ENCODE results near the gene PURB. TPM values are rescaled to one million over a fixed set of nuclear protein-coding genes. Genes with fewer than 3 reads are reported as not detected.
A peak's percentile ranks its signal among the peaks of the same experiment; 100 is the strongest.

PURB gene
- total and polyA plus RNA-seq, 9 of the 15 experiments (the other 6 are each of a cell fraction or from before 2014, with no cell fraction given): 1.6 to 14.1 (median 8.8) TPM

DNA sequence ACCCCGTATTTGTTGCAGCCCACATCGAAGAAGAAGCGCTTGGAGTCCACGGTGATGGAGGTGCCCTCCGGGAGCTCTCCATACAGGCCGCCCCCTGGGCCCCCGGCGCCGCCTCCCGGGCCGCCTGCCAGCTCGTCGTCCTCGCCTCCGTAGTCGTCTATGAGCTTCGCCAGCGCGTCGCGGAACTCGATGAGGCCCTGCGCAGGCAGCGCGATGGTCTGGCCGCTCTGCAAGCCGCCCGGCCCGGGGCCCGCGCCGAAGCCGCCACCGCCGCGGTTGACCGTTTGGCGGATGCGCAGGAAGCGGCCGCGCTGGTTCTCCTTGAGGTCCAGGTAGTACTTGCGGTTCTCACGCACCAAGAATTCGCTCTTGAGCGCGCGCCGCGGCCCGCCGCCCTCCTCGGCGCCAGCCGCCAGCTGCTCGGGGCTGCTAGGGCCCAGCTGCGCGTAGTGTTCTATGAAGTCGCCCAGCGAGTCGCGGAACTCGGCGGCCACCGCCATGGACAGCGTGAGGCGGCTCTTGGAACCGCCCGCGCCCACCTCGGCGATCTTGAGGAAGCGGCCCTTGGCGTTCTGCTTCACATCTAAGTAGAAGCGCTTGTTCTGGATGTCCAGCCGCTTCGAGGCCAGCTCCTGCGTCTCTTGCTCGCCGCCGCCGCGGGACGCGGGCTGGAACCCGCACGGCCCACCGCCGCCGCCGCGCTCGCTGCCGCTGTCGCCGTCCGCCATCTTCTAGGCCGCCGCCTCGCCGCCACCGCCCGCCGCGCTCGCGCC is 523 bp downstream of the PURB start (continued):
- no peak for TF ChIP-seq MGA (IDR thresholded peaks at IDR 0.05)
- TF ChIP-seq ZNF445 (CRISPR knock-in tag; IDR thresholded peaks at IDR 0.05; ENCODE audit: low read depth): no peak
- TF ChIP-seq NONO (IDR thresholded peaks at IDR 0.05; ENCODE audit: low read depth in 2 of 2, low read length in 1 of 2): peak in 1 of 2 experiments; percentile 16; a peak in 2 of 4 replicates
- no peak for TF ChIP-seq ZNF444 (CRISPR knock-in tag; IDR thresholded peaks at IDR 0.05)
- no peak for TF ChIP-seq GATAD2B (IDR thresholded peaks at IDR 0.05; ENCODE audit: borderline replicate concordance)
- peak; percentile 23; the same call in 1 of the 2 replicates for TF ChIP-seq ZNF766 (CRISPR knock-in tag; conservative IDR thresholded peaks at IDR 0.05)
- no peak for TF ChIP-seq HNRNPLL (IDR thresholded peaks at IDR 0.05; ENCODE audit: low read depth, low read length, poor library complexity, severe bottlenecking)
- TF ChIP-seq ESRRA (IDR thresholded peaks at IDR 0.05; ENCODE audit: borderline replicate concordance, low read depth): no peak
- no peak for TF ChIP-seq ZNF354B (CRISPR knock-in tag; IDR thresholded peaks at IDR 0.05)
- no peak for TF ChIP-seq HEY1 (CRISPR knock-in tag; IDR thresholded peaks at IDR 0.05; ENCODE audit: borderline replicate concordance)
- no peak for TF ChIP-seq GTF2E2 (tag; IDR thresholded peaks at IDR 0.05)
- no peak for TF ChIP-seq CBX5 (IDR thresholded peaks at IDR 0.05; ENCODE audit: borderline replicate concordance, low read depth)
- TF ChIP-seq ZKSCAN1 (IDR thresholded peaks at IDR 0.05; ENCODE audit: low read depth, low read length): no peak
- no peak for TF ChIP-seq ATF1 (CRISPR knock-in tag; IDR thresholded peaks at IDR 0.05)
- TF ChIP-seq ATF1 (tag; IDR thresholded peaks at IDR 0.05): peak; percentile 8; the same call in 1 of the 2 replicates
- 0 out of 2 replicates have a peak, but pooled peaks have one; percentile 20 for TF ChIP-seq CREB1 (IDR thresholded peaks at IDR 0.05)
- TF ChIP-seq CREB1 (CRISPR knock-in tag; IDR thresholded peaks at IDR 0.05): no peak

All from K562 (cell line).